Fibroblast of pulmonary artery (primary cell): ENCODE measurements around the gene SLC9C1.
A peak's percentile ranks its signal among the peaks of the same experiment; 100 is the strongest.

ENCODE experiments used
- DNase-seq: peaks from one replicate; pipeline ENCODE4 v3.0.0-alpha.2; 2010; ENCODE audit warnings: low read depth
- H3K4me3 ChIP-seq: replicated peaks from 2 replicates; pipeline ENCODE4 v1.5.1; 2011; ENCODE audit warnings: low read depth, mild to moderate bottlenecking, control low read depth, low read length, moderate library complexity
- TF ChIP-seq, protein P1 (sequence below): IDR thresholded peaks from 2 replicates; pipeline ENCODE4 v1.5.1; 2011; ENCODE audit warnings: mild to moderate bottlenecking, control low read depth, low read length, inconsistent platforms; ENCODE audit errors: missing control alignments

The SLC9C1 gene

DNA sequence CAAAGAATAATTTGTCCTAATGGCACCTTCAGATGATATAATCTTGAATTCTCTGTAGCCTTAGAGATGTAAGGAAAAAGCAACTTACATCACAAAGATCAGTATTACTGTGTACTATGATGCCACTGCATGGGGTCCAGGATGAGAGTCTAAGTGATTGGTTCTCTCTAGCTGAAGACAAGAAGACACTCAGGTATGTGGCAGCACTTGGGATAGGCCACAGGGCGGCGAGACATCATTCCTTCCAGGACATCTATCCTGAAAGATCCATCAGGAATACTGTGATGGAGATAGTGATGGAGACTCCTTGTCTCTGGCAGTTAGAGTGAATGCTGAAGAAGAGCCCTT is 41.4 kb upstream of the SLC9C1 start:
- TF ChIP-seq, protein P1, sequence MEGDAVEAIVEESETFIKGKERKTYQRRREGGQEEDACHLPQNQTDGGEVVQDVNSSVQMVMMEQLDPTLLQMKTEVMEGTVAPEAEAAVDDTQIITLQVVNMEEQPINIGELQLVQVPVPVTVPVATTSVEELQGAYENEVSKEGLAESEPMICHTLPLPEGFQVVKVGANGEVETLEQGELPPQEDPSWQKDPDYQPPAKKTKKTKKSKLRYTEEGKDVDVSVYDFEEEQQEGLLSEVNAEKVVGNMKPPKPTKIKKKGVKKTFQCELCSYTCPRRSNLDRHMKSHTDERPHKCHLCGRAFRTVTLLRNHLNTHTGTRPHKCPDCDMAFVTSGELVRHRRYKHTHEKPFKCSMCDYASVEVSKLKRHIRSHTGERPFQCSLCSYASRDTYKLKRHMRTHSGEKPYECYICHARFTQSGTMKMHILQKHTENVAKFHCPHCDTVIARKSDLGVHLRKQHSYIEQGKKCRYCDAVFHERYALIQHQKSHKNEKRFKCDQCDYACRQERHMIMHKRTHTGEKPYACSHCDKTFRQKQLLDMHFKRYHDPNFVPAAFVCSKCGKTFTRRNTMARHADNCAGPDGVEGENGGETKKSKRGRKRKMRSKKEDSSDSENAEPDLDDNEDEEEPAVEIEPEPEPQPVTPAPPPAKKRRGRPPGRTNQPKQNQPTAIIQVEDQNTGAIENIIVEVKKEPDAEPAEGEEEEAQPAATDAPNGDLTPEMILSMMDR: no peak
- no peak for DNase-seq
- H3K4me3 ChIP-seq: peak overlapping the region; percentile 63

DNA sequence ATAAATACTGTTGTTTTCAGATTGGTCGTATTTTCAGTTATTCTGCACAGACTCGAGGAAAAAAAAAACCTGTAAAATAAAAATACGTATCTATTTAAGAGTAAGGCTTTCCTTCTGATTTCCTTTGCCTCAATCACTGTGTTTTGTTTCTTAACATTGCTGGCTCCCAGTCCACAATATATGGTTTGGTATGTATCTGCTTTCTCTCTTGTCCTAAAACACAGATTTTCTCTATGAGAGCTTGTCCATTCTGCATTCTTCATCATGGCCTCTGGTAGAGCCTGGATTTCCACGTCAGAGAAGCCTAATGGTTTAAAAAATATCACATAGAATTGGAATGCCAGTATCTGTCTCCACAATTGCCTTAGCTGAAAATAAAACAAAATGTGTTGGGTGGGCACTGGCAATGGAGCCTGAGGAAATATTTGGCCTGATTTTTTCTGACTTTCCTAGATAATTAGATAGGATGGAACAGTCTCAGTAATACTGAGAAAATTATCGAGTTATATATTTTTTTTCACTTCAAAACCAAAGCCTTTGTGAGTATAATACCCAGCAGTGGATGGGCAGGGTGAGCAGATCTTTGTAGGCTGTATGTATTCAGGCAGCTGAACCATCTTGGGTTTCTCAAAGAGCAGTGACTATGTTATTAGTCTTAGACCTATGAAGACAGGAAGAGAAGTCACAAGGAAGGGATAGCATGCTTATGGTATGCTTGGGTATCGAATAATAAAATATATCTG is 40.8 kb upstream of the SLC9C1 start:
- peak; percentile 62 for DNase-seq
- H3K4me3 ChIP-seq: peak overlapping the region; percentile 63
- TF ChIP-seq, protein P1: no peak

DNA sequence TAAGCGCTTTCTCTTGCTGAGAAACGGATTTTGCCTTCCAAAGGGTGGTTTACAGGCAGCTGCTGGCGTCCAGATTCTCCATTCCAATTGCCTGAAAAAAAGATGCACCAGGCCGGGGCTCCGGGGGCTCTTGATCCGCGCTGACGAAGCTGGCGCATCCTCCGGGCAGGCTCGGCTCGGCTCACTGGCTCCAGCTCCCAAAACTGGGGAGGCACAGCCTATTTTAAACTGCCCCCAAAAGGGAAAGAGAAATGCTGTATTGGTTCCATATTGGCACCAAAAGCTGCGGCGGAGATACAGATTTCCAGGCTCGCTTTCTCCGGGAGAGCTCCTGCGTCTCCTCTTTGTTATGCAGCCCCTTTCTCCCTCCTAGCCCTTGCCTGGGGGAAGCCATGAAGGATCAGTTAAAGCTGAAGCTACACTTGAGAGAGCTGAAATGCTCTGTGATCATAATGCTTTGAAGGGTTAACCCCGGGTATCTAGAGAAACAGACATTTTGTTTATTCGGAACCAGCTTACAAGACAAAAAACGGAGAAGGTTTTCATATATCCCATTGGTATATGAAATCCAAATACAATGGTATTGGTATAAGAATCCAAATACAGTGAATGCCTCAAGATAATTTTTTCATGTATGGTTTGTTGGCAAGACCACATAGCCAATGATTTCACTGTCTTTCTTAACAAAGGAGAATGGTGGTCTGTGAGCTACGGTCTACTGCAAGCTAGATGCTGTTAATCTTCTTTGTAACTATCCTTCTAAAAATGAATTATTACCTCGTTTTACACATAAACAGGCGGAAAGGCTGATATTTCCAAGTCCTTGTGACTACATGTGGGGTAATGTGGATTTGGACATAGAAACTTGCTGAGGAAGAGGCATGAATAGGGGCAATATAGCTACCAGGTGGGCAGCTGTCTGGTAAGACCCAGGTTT is 39.6 kb upstream of the SLC9C1 start:
- TF ChIP-seq, protein P1: no peak
- peak overlapping the region; percentile 63 for H3K4me3 ChIP-seq
- DNase-seq: peak; percentile 80

DNA sequence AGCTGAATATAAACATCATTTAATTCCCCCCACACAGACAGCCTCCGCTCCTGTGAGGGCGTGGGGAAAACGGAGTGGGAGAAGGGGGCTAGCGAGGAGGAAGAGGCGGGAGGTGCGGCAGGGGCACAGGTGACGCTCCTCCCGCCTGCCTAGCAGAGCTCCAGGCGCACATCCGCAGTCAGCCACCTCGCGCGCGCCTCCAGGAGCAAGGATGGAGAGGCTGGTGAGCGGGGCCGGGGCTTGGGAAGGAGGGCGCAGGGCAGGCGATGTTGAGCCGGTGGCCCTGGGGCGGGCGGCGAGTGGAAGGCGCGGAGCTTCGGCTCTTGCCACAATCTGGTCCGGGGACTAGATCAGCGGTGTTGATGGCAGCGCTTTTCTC is 39.0 kb upstream of the SLC9C1 start, which contains the start of gene CD200:
CD200 (plus strand) TSS at position 155 of the 379 bp plus-strand sequence; CDS start at position 212, 57 bp downstream.
- DNase-seq: peak; percentile 69
- H3K4me3 ChIP-seq: peak within 1 kb of the TSS; percentile 63
- TF ChIP-seq, protein P1: peak; percentile 4

DNA sequence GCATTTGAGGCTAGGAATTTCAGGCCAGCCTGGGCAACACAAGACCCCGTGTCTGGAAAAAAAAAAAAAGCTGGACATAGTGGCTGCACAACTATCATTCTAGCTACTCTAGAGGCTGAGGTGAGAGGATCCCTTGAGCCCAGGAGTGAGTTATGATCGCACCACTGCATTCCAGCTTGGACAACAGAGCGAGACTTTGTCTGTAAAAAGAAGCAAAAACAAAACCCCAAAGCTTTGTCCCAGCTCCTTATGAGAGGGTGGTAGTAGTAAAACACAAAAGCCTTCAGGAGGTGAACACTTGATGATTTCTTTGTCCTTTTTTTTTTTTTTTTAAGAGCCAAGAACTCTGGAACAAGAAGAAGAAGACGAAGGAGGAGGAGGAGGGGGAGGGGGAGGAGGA is 37.8 kb upstream of the SLC9C1 start:
- no peak overlapping the region for H3K4me3 ChIP-seq
- TF ChIP-seq, protein P1: no peak
- DNase-seq: no peak

DNA sequence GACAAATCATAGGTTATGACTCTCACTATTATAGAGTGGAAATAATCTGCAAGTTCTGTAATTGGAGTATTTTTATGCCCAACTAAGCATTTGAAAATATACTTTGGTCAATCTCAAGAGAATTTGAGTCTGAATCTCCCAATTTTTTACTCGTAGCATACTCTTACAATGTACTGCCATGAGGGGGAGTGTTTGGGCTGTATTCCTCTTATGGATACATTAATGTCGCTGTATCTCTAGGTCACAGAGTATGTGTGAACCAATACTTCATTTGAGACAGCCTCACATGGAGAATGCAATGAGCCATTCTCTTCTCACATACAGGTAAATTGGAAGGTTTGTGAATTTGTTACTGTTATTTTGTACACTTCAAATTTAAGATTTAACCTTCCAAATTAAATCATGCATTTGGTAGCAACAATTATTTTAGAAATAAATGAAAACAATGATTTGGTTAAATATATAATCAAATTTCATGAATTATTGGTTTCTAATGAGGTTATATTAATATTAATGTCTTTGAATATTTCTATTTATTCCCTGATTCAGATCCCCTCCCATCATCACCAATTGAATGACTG is 33.4 kb upstream of the SLC9C1 start:
- no peak overlapping the region for H3K4me3 ChIP-seq
- DNase-seq: peak; percentile 87
- TF ChIP-seq, protein P1: peak; percentile 82
